A549 (cell line): ENCODE results near the gene CCDC12. TPM values are rescaled to one million over a fixed set of nuclear protein-coding genes. Genes with fewer than 3 reads are reported as not detected.
A peak's percentile ranks its signal among the peaks of the same experiment; 100 is the strongest.

ENCODE experiments used
- ATAC-seq, 2 experiments: fragments of 200-7000 bp in 1 of 2; fragments of >200 bp in 1 of 2; cut with Nextera tagmentation in 1 of 2; cut with Tn5 transposase in 1 of 2; 3 replicates each; pipeline versions ENCODE4 v1.8.0 to v1.9.1; 2018 to 2020; ENCODE audit warnings: mild to moderate bottlenecking in 1 of 2, moderate library complexity in 1 of 2
- CTCF ChIA-PET: fragments of 300-600 bp; sonication (Branson Sonifier 250); formaldehyde crosslinking; extraction: SDS; loops from one replicate; lab custom pipeline; 2021; ENCODE audit warnings: antibody characterized with exemption, inconsistent platforms; lab: Yijun Ruan, JAX
- POLR2A ChIA-PET: fragments of 350-600 bp; formaldehyde crosslinking; extraction: SDS; loops from one replicate; lab custom pipeline; 2021; ENCODE audit warnings: antibody characterized with exemption, inconsistent platforms; lab: Yijun Ruan, JAX
- DNase-seq, 2 experiments: peaks; one replicate each; pipeline versions ENCODE4 v3.0.0 to v3.0.0-alpha.2; 2011 to 2016; ENCODE audit warnings: low read depth in 1 of 2, low spot score in 1 of 2
- FAIRE-seq: peaks from 2 replicates; lab custom pipeline; 2011; peaks lifted over from hg19 to GRCh38; lab: Jason Lieb, UNC
- H3K27ac ChIP-seq, 2 experiments: fragments of >200 bp; sonication (Bioruptor Twin); formaldehyde crosslinking; 3 replicates each; pipeline ENCODE4 v1.5.1; 2016 to 2017
- H3K4me1 ChIP-seq: fragments of >200 bp; sonication (Bioruptor Twin); formaldehyde crosslinking; 3 replicates; pipeline ENCODE4 v1.6.1; 2016
- H3K4me2 ChIP-seq: fragments of >200 bp; sonication (Bioruptor Twin); formaldehyde crosslinking; 3 replicates; pipeline ENCODE4 v1.6.1; 2016
- H3K4me3 ChIP-seq: fragments of >200 bp; sonication (Bioruptor Twin); formaldehyde crosslinking; 3 replicates; pipeline ENCODE4 v1.5.1; 2016
- H3K9me3 ChIP-seq: fragments of >200 bp; sonication (Bioruptor Twin); formaldehyde crosslinking; 3 replicates; pipeline ENCODE4 v1.6.1; 2016
- BHLHE40 ChIP-seq: IDR thresholded peaks from 2 replicates; pipeline ENCODE4 v1.6.1; 2012; ENCODE audit warnings: low read depth, low read length, inconsistent platforms
- CTCF ChIP-seq: fragments of >200 bp; sonication (Bioruptor Twin); formaldehyde crosslinking; IDR thresholded peaks from 3 replicates; pipeline ENCODE4 v1.5.1; 2016
- EHMT2 ChIP-seq: fragments of 200-600 bp; sonication (generic); IDR thresholded peaks from 2 replicates; pipeline ENCODE4 v1.6.1; 2016; ENCODE audit warnings: antibody characterized with exemption, low read depth, mild to moderate bottlenecking, moderate library complexity
- FOSB ChIP-seq: fragments of 250-450 bp; sonication (Bioruptor Pico); IDR thresholded peaks from 2 replicates; pipeline ENCODE4 v1.5.0; 2020; ENCODE audit warnings: mild to moderate bottlenecking, moderate library complexity
- FOSL2 ChIP-seq, 2 experiments: fragments of 450-650 bp in 1 of 2; fragments of >200 bp in 1 of 2; sonication (Bioruptor Twin) in 1 of 2; formaldehyde crosslinking; IDR thresholded peaks; 2 replicates each; pipeline versions ENCODE4 v1.5.0 to v1.6.1; 2016 to 2020; ENCODE audit warnings: mild to moderate bottlenecking in 1 of 2, moderate library complexity in 1 of 2
- FOXS1 ChIP-seq: fragments of 250-450 bp; sonication (Bioruptor Pico); IDR thresholded peaks from 2 replicates; pipeline ENCODE4 v1.5.0; 2020; ENCODE audit warnings: mild to moderate bottlenecking, moderate library complexity
- HES2 ChIP-seq: fragments of >200 bp; sonication (Bioruptor Twin); formaldehyde crosslinking; IDR thresholded peaks from 2 replicates; pipeline ENCODE4 v1.6.1; 2016
- KDM1A ChIP-seq: fragments of 200-600 bp; sonication (generic); IDR thresholded peaks from 2 replicates; pipeline ENCODE4 v1.6.1; 2016; ENCODE audit warnings: low read depth, mild to moderate bottlenecking
- MAFK ChIP-seq: fragments of 450-650 bp; IDR thresholded peaks from 2 replicates; pipeline ENCODE4 v1.6.1; 2014; ENCODE audit not compliant: partially characterized antibody
- MAZ ChIP-seq: fragments of 150-350 bp; IDR thresholded peaks from 2 replicates; pipeline ENCODE4 v1.6.1; 2014; ENCODE audit warnings: antibody characterized with exemption, low read depth, low read length, borderline replicate concordance
- PHF8 ChIP-seq: fragments of 200-600 bp; sonication (generic); IDR thresholded peaks from 2 replicates; pipeline ENCODE4 v1.6.1; 2016; ENCODE audit warnings: low read depth, mild to moderate bottlenecking, antibody characterized with exemption, moderate library complexity, borderline replicate concordance
- RARB ChIP-seq: fragments of 250-450 bp; sonication (Bioruptor Pico); IDR thresholded peaks from 2 replicates; pipeline ENCODE4 v1.8.0; 2021; ENCODE audit warnings: mild to moderate bottlenecking, moderate library complexity
- SREBF2 ChIP-seq: fragments of 450-650 bp; IDR thresholded peaks from 2 replicates; pipeline ENCODE4 v1.6.1; 2014; ENCODE audit warnings: mild to moderate bottlenecking, moderate library complexity
- TFCP2L1 ChIP-seq: fragments of 250-450 bp; sonication (Bioruptor Pico); IDR thresholded peaks from 2 replicates; pipeline ENCODE4 v1.5.0; 2021; ENCODE audit warnings: mild to moderate bottlenecking
- ZC3H11A ChIP-seq: fragments of 450-650 bp; IDR thresholded peaks from 2 replicates; pipeline ENCODE4 v1.6.1; 2014; ENCODE audit warnings: antibody characterized with exemption, mild to moderate bottlenecking
- ZNF302 ChIP-seq: fragments of 250-450 bp; sonication (Bioruptor Pico); IDR thresholded peaks from 2 replicates; pipeline ENCODE4 v1.9.0; 2021; ENCODE audit warnings: inconsistent platforms, mild to moderate bottlenecking, moderate library complexity
- WGBS: methylation state at CpG from one replicate; pipeline ENCODE4 v1.1.6; 2017; ENCODE audit errors: missing lambda C conversion rate; 5-methylcytosine and 5-hydroxymethylcytosine counted together
- polyA plus RNA-seq, 4 experiments: library from polyadenylated mRNA; depleted of rRNA in 3 of 4; stranded (reverse); fragments of >200 nt; fragmentation: RNase III in 1 of 4; extraction: RNeasy Plus Mini Kit Qiagen cat#74134 plus additional on column Dnase treatment in 1 of 4; gene quantifications; 2 replicates in 3 of 4; 3 replicates in 1 of 4; pipeline ENCODE4 v1.2.3, GENCODE V29; 2011 to 2017
- TF ChIP-seq, protein P1 (sequence below): IDR thresholded peaks from 2 replicates; pipeline ENCODE4 v1.6.1; 2012

The CCDC12 gene
- polyA plus RNA-seq, 2 of the 4 experiments (the other 2 are of a cell fraction) = 34.8 to 81.0 TPM

GRCh38 chr3:46893146-46893748, 83.3 kb downstream of the CCDC12 start:
- FAIRE-seq (no peak), ATAC-seq (no peak)
- CTCF ChIA-PET = interaction anchor here (4.2 to 5.3 kb wide), 2 partner anchors 27 to 185 kb away, joined by 27 to 46 read pairs; no protein-coding TSS in a partner anchor
- peak overlapping the region; percentile 83; the same call in 2 of the 3 replicates for H3K4me2 ChIP-seq
- TF ChIP-seq KDM1A = no peak
- TF ChIP-seq ZC3H11A = no peak
- TF ChIP-seq MAFK = no peak
- TF ChIP-seq ZNF302 (CRISPR knock-in tag) = no peak
- no peak for TF ChIP-seq SREBF2
- no peak for TF ChIP-seq MAZ
- TF ChIP-seq TFCP2L1 (CRISPR knock-in tag) = no peak
- TF ChIP-seq, all 56 proteins: peak for 0
- POLR2A ChIA-PET = interaction anchor here (0.6 kb wide), 1 partner anchor 84 kb away, joined by 5 read pairs; no protein-coding TSS in a partner anchor
- WGBS = 73% methylated on average over 4 of the region's 6 CpGs
- Histone ChIP-seq H3K4me3 (no peak overlapping the region), H3K9me3 (no peaks in the 10 kb centered on the region), H3K4me1 (peaks cover 9% of the 10 kb centered on the region; the same call in 1 of the 3 replicates), H3K27ac (peak overlapping the region in 1 of 2 experiments; percentile 75; a peak in 3 of 6 replicates)
- no peak for DNase-seq

DNA sequence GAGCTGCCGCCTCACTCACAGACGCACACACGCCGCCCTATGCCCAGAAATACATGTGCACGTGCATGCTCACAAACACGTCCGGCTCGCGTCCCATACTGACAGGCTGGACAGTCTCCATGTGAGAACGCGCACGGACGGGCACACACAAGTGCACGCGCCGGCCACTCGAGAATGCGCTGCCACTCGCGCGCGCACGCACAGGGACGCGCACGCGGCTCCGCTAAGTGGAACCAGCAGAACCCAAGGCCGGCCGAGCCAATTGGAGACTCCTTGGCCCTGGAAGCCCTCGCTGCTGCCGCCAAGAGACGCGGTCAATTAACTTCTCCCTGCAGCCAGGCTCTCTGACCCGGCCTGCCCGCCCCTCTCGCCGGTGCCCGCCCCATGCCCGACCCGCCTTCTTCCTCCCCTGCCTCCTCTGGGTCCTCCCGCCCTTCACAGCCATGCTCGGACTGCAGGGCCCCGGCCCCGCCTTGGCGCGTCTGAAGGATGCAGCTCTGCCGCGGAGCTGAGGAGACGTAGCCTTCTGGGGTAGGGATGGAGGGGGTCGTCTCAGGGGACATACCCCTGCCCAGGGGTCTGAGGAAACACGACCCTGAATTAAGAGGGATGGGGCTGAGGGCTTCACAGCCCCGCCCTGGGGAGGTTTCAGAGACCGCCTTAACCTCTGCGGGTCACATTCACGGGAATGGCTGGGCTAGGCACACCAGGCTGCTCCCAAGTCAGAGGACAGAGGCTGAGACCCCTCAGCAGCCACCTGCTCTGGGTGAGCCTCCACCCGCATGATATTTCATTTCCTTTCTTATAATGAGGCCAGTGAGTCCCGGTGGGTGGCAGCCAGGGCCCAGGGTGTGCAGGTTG, 84.0 kb downstream of the CCDC12 start:
- POLR2A ChIA-PET = no interaction called here
- TF ChIP-seq HES2 (no peak), FOSL2 (IDR thresholded peaks at IDR 0.05) (no peak), FOSL2 (CRISPR knock-in tag; IDR thresholded peaks at IDR 0.05) (no peak), FOXS1 (CRISPR knock-in tag) (no peak), BHLHE40 (0 out of 2 replicates have a peak, but pooled peaks have one; percentile 7), SREBF2 (no peak)
- TF ChIP-seq, protein P1, sequence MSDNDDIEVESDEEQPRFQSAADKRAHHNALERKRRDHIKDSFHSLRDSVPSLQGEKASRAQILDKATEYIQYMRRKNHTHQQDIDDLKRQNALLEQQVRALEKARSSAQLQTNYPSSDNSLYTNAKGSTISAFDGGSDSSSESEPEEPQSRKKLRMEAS = peak; percentile 83
- FAIRE-seq = no peak
- Histone ChIP-seq H3K4me2 (peak overlapping the region; percentile 83), H3K4me1 (peaks cover 9% of the 10 kb centered on the region; the same call in 1 of the 3 replicates), H3K27ac (peak overlapping the region; percentile 54 to 75; a peak in 5 of 6 replicates), H3K9me3 (no peaks in the 10 kb centered on the region), H3K4me3 (peak overlapping the region; percentile 48)
- peak; percentile 76 to 92 for ATAC-seq
- DNase-seq = peak; percentile 74 to 76
- CTCF ChIA-PET = interaction anchor here (0.9 to 5.3 kb wide), 3 partner anchors 16 to 184 kb away, joined by 3 to 46 read pairs (median 27); no protein-coding TSS in a partner anchor
- 67% methylated on average over 1 of the region's 58 CpGs for WGBS

- POLR2A ChIA-PET = no interaction called here
Observed at GRCh38 chr3:46891132-46891531, 85.4 kb downstream of the CCDC12 start.

More at GRCh38 chr3:46891132-46891531, 85.4 kb downstream of the CCDC12 start:
- Histone ChIP-seq H3K4me1 (peaks cover 9% of the 10 kb centered on the region; the same call in 1 of the 3 replicates), H3K9me3 (no peaks in the 10 kb centered on the region), H3K4me2 (no peak overlapping the region), H3K4me3 (no peak overlapping the region), H3K27ac (no peak overlapping the region)
- ATAC-seq (no peak), FAIRE-seq (no peak), DNase-seq (no peak)
- TF ChIP-seq EHMT2 (no peak), PHF8 (no peak), FOSB (CRISPR knock-in tag) (no peak), RARB (CRISPR knock-in tag) (no peak), CTCF (no peak)
- WGBS = 94% methylated on average over 3 of the region's 3 CpGs
- CTCF ChIA-PET = interaction anchor here (0.9 to 3.2 kb wide), 4 partner anchors 15 to 186 kb away, joined by 3 to 18 read pairs (median 5); no protein-coding TSS in a partner anchor
